Gastrocnemius medialis (tissue), 4 donors: Measurements from ENCODE around the gene GPS1. TPM values are rescaled to one million over a fixed set of nuclear protein-coding genes. Genes with fewer than 3 reads are reported as not detected.

Source experiments
- ATAC-seq, 2 donors: fragments of 150-250 bp; one replicate each; pipeline ENCODE4 v1.9.1; 2016
- DNase-seq, 2 donors: peaks; one replicate each; pipeline ENCODE4 v3.0.0-alpha.2; 2019
- H3K27ac ChIP-seq, 4 donors: fragments of 200-600 bp; sonication (generic); 1 replicate in 1 of 4; 2 replicates in 3 of 4; pipeline ENCODE4 v1.5.1; 2016 to 2018; ENCODE audit warnings: mild to moderate bottlenecking in 2 of 4, moderate library complexity in 1 of 4
- H3K27me3 ChIP-seq, 3 donors: fragments of 200-600 bp; sonication (generic) in 2 of 3; 1 replicate in 1 of 3; 2 replicates in 2 of 3; pipeline versions ENCODE4 v1.5.1 to v1.6.0; 2016 to 2019; ENCODE audit warnings: mild to moderate bottlenecking in 1 of 3, moderate library complexity in 1 of 3
- H3K36me3 ChIP-seq, 2 donors: fragments of 200-600 bp; sonication (generic) in 1 of 2; one replicate each; pipeline ENCODE4 v1.5.1; 2017 to 2018
- H3K4me1 ChIP-seq, 2 donors: fragments of 200-600 bp; sonication (generic) in 1 of 2; one replicate each; pipeline ENCODE4 v1.5.1; 2016 to 2017; ENCODE audit warnings: mild to moderate bottlenecking in 2 of 2
- H3K4me3 ChIP-seq, 4 donors: fragments of 200-600 bp; sonication (generic) in 3 of 4; 1 replicate in 1 of 4; 2 replicates in 3 of 4; pipeline ENCODE4 v1.5.1; 2016 to 2019; ENCODE audit warnings: mild to moderate bottlenecking in 2 of 4
- H3K9me3 ChIP-seq, 3 donors: fragments of 200-600 bp; sonication (generic) in 2 of 3; 1 replicate in 1 of 3; 2 replicates in 2 of 3; pipeline ENCODE4 v1.5.1; 2016 to 2019
- POLR2A ChIP-seq, 2 donors: fragments of 450-650 bp; IDR thresholded peaks; one replicate each; pipeline ENCODE4 v1.6.1; 2017; ENCODE audit warnings: antibody characterized with exemption in 2 of 2, mild to moderate bottlenecking in 2 of 2, moderate library complexity in 2 of 2
- in situ Hi-C, 4 donors: fragments of 200-750 bp; cut with MboI; loops; one replicate each; pipeline versions ENCODE4 v1.15.0 to v1.8.0; 2017; ENCODE audit warnings: low sequenced_read_pairs in 4 of 4
- intact Hi-C: fragments of 100-400 bp; cut with DNase I; formaldehyde crosslinking; loops from one replicate; pipeline ENCODE4 v1.15.1; 2023; ENCODE audit warnings: low total_unique reads
- total RNA-seq, 4 donors: library from RNA; depleted of rRNA; stranded (reverse); fragments of >200 nt; gene quantifications; one replicate each; pipeline versions ENCODE4 v1.1.0 to v1.2.3, GENCODE V29; 2016
- TF ChIP-seq, protein P1 (sequence below), 5 experiments: fragments of 450-650 bp in 3 of 5; fragments of 200-600 bp in 2 of 5; sonication (generic) in 2 of 5; IDR thresholded peaks in 4 of 5; conservative IDR thresholded peaks in 1 of 5; 1 replicate in 4 of 5; 2 replicates in 1 of 5; pipeline ENCODE4 v1.5.1; 2016 to 2019; ENCODE audit warnings: antibody characterized with exemption in 5 of 5, mild to moderate bottlenecking in 3 of 5, moderate library complexity in 3 of 5

Gene GPS1
- total RNA-seq, 4 donors from 2014 or later, result 119 to 174 (median 137) TPM

- DNase-seq (no peak), ATAC-seq (no peak)
- H3K36me3 ChIP-seq, result peaks cover 0 to 49% of the 10 kb centered on the region in 2 donors
- no peaks in the 10 kb centered on the region for H3K4me1 ChIP-seq
- intact Hi-C loops (loop anchor here (10.0 kb wide), 1 partner anchor 74 kb away; no protein-coding TSS in a partner anchor), in situ Hi-C loops (no loop called here)
- H3K27ac ChIP-seq, result no peak overlapping the region
- TF ChIP-seq, protein P1, sequence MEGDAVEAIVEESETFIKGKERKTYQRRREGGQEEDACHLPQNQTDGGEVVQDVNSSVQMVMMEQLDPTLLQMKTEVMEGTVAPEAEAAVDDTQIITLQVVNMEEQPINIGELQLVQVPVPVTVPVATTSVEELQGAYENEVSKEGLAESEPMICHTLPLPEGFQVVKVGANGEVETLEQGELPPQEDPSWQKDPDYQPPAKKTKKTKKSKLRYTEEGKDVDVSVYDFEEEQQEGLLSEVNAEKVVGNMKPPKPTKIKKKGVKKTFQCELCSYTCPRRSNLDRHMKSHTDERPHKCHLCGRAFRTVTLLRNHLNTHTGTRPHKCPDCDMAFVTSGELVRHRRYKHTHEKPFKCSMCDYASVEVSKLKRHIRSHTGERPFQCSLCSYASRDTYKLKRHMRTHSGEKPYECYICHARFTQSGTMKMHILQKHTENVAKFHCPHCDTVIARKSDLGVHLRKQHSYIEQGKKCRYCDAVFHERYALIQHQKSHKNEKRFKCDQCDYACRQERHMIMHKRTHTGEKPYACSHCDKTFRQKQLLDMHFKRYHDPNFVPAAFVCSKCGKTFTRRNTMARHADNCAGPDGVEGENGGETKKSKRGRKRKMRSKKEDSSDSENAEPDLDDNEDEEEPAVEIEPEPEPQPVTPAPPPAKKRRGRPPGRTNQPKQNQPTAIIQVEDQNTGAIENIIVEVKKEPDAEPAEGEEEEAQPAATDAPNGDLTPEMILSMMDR (IDR thresholded peaks at IDR 0.05 in 4 of 5, conservative IDR thresholded peaks at IDR 0.05 in 1 of 5), result no peak
- no peak for TF ChIP-seq POLR2A (IDR thresholded peaks at IDR 0.05)
- H3K27me3 ChIP-seq, result no peaks in the 10 kb centered on the region
- H3K4me3 ChIP-seq, result no peak overlapping the region
- no peaks in the 10 kb centered on the region for H3K9me3 ChIP-seq
These were observed 27.4 kb downstream of the GPS1 start for GRCh38 chr17:82079001-82079677.

- no peak for ATAC-seq
- Histone ChIP-seq H3K27me3 (no peaks in the 10 kb centered on the region), H3K36me3 (peaks cover 0 to 59% of the 10 kb centered on the region in 2 donors), H3K27ac (no peak overlapping the region), H3K4me3 (no peak overlapping the region), H3K9me3 (no peaks in the 10 kb centered on the region), H3K4me1 (no peaks in the 10 kb centered on the region)
- intact Hi-C loops (no loop called here), in situ Hi-C loops (no loop called here)
- DNase-seq, result no peak
- TF ChIP-seq POLR2A (IDR thresholded peaks at IDR 0.05), result no peak
- TF ChIP-seq, protein P1 (IDR thresholded peaks at IDR 0.05 in 4 of 5, conservative IDR thresholded peaks at IDR 0.05 in 1 of 5), result no peak
These were observed 28.5 kb downstream of the GPS1 start for GRCh38 chr17:82080048-82080788.

- DNase-seq (no peak), ATAC-seq (no peak)
- no peak overlapping the region for H3K27ac ChIP-seq
- intact Hi-C loops, result no loop called here
- H3K9me3 ChIP-seq, result no peaks in the 10 kb centered on the region
- in situ Hi-C loops, result no loop called here
- TF ChIP-seq, protein P1 (IDR thresholded peaks at IDR 0.05 in 4 of 5, conservative IDR thresholded peaks at IDR 0.05 in 1 of 5), result no peak
- peaks cover 0 to 67% of the 10 kb centered on the region in 2 donors for H3K36me3 ChIP-seq
- no peaks in the 10 kb centered on the region for H3K27me3 ChIP-seq
- no peaks in the 10 kb centered on the region for H3K4me1 ChIP-seq
- H3K4me3 ChIP-seq, result no peak overlapping the region
These were observed 29.2 kb downstream of the GPS1 start for GRCh38 chr17:82080789-82081464.

GRCh38 chr17:82081546-82081945 is 29.8 kb downstream of the GPS1 start:
- no peaks in the 10 kb centered on the region for H3K27me3 ChIP-seq
- ATAC-seq (no peak), DNase-seq (no peak)
- H3K4me3 ChIP-seq, result no peak overlapping the region
- no peak overlapping the region for H3K27ac ChIP-seq
- H3K4me1 ChIP-seq, result no peaks in the 10 kb centered on the region
- no peaks in the 10 kb centered on the region for H3K9me3 ChIP-seq
- peaks cover 0 to 73% of the 10 kb centered on the region in 2 donors for H3K36me3 ChIP-seq
- no peak for TF ChIP-seq POLR2A (IDR thresholded peaks at IDR 0.05)
- TF ChIP-seq, protein P1 (IDR thresholded peaks at IDR 0.05 in 4 of 5, conservative IDR thresholded peaks at IDR 0.05 in 1 of 5), result no peak
- in situ Hi-C loops (no loop called here), intact Hi-C loops (no loop called here)
